ENCODE data around the gene SCG5. TPM values are rescaled to one million over a fixed set of nuclear protein-coding genes. Genes with fewer than 3 reads are reported as not detected.
A peak's percentile ranks its signal among the peaks of the same experiment; 100 is the strongest.

Gene SCG5
- total RNA-seq, 2 donors from 2014 or later, result 10.9 to 17.2 TPM

GRCh38 chr15:32656091-32656490 is 14.6 kb downstream of the SCG5 start:
- Mint-ChIP-seq H3K9me3 (no peaks in the 10 kb centered on the region), H3K36me3 (ENCODE audit: low read depth) (no peaks in the 10 kb centered on the region), H3K4me3 (no peak overlapping the region), H3K4me1 (peaks cover 26% of the 10 kb centered on the region), H3K27ac (no peak overlapping the region), H3K27me3 (ENCODE audit: insufficient read depth) (no peaks in the 10 kb centered on the region)
- Histone ChIP-seq H3K27ac (ENCODE audit: low read depth, low read length) (no peak overlapping the region), H3K9ac (ENCODE audit: extremely low read depth, low read length, poor library complexity, severe bottlenecking) (no peak overlapping the region), H3K36me3 (ENCODE audit: control insufficient read depth, insufficient read depth, low read length) (no peaks in the 10 kb centered on the region), H3K27me3 (ENCODE audit: control insufficient read depth, insufficient read depth, low read length, poor library complexity, severe bottlenecking) (no peaks in the 10 kb centered on the region), H3K4me1 (ENCODE audit: control insufficient read depth, insufficient read depth, low read length) (no peaks in the 10 kb centered on the region), H3K4me3 (ENCODE audit: low read length) (no peak overlapping the region), H3K9me3 (ENCODE audit: control insufficient read depth, low read length) (no peaks in the 10 kb centered on the region)
- DNase-seq, result no peak
- TF ChIP-seq CTCF (conservative IDR thresholded peaks at IDR 0.05), result no peak
- 89 to 92% methylated on average over 3 to 4 of the region's 4 CpGs for WGBS, 2 experiments (ENCODE audit: insufficient coverage in 1 of 2, insufficient read length in 1 of 2)

- H3K9me3 Mint-ChIP-seq, result no peaks in the 10 kb centered on the region
- WGBS, 2 experiments (ENCODE audit: insufficient coverage in 1 of 2, insufficient read length in 1 of 2), result 95 to 98% methylated on average over 8 to 9 of the region's 9 CpGs
- H3K27ac ChIP-seq (ENCODE audit: low read depth, low read length), result no peak overlapping the region
- H3K27me3 Mint-ChIP-seq (ENCODE audit: insufficient read depth), result no peaks in the 10 kb centered on the region
- no peak for TF ChIP-seq CTCF (conservative IDR thresholded peaks at IDR 0.05)
- H3K36me3 Mint-ChIP-seq (ENCODE audit: low read depth), result no peaks in the 10 kb centered on the region
- no peak overlapping the region for H3K4me3 ChIP-seq (ENCODE audit: low read length)
- H3K36me3 ChIP-seq (ENCODE audit: control insufficient read depth, insufficient read depth, low read length), result no peaks in the 10 kb centered on the region
- H3K9me3 ChIP-seq (ENCODE audit: control insufficient read depth, low read length), result no peaks in the 10 kb centered on the region
- H3K27me3 ChIP-seq (ENCODE audit: control insufficient read depth, insufficient read depth, low read length, poor library complexity, severe bottlenecking), result no peaks in the 10 kb centered on the region
- H3K27ac Mint-ChIP-seq, result no peak overlapping the region
- no peak overlapping the region for H3K4me3 Mint-ChIP-seq
- H3K4me1 ChIP-seq (ENCODE audit: control insufficient read depth, insufficient read depth, low read length), result no peaks in the 10 kb centered on the region
- no peak for DNase-seq
- H3K9ac ChIP-seq (ENCODE audit: extremely low read depth, low read length, poor library complexity, severe bottlenecking), result no peak overlapping the region
- peaks cover 24% of the 10 kb centered on the region for H3K4me1 Mint-ChIP-seq
Observed at GRCh38 chr15:32656496-32656895, 15.0 kb downstream of the SCG5 start.

- Histone ChIP-seq H3K9ac (ENCODE audit: extremely low read depth, low read length, poor library complexity, severe bottlenecking) (no peak overlapping the region), H3K9me3 (ENCODE audit: control insufficient read depth, low read length) (no peaks in the 10 kb centered on the region), H3K4me3 (ENCODE audit: low read length) (no peak overlapping the region), H3K27me3 (ENCODE audit: control insufficient read depth, insufficient read depth, low read length, poor library complexity, severe bottlenecking) (no peaks in the 10 kb centered on the region), H3K36me3 (ENCODE audit: control insufficient read depth, insufficient read depth, low read length) (no peaks in the 10 kb centered on the region), H3K27ac (ENCODE audit: low read depth, low read length) (no peak overlapping the region), H3K4me1 (ENCODE audit: control insufficient read depth, insufficient read depth, low read length) (no peaks in the 10 kb centered on the region)
- WGBS, 2 experiments (ENCODE audit: insufficient coverage in 1 of 2, insufficient read length in 1 of 2), result 93 to 94% methylated on average over 4 to 5 of the region's 5 CpGs
- DNase-seq, result no peak
- peaks cover 15% of the 10 kb centered on the region for H3K4me1 Mint-ChIP-seq
- no peaks in the 10 kb centered on the region for H3K9me3 Mint-ChIP-seq
- H3K27me3 Mint-ChIP-seq (ENCODE audit: insufficient read depth), result no peaks in the 10 kb centered on the region
- H3K36me3 Mint-ChIP-seq (ENCODE audit: low read depth), result no peaks in the 10 kb centered on the region
- no peak overlapping the region for H3K4me3 Mint-ChIP-seq
- no peak overlapping the region for H3K27ac Mint-ChIP-seq
- TF ChIP-seq CTCF (conservative IDR thresholded peaks at IDR 0.05), result peak; percentile 28
Observed at GRCh38 chr15:32657198-32657883, 15.8 kb downstream of the SCG5 start.
